Dedifferentiated amniotic fluid mesenchymal stem cell (primary cell): ENCODE data around the gene FBXO21.
"Not testable (repeated sequence)": the region's sequence is repeated elsewhere in the genome, so short reads cannot be mapped to it uniquely, and the experiment has no call there.

ENCODE experiments used
- DNase-seq: peaks from one replicate; pipeline ENCODE4 v3.0.0-alpha.2; 2016; ENCODE audit errors: extremely low spot score

The FBXO21 gene

GRCh38 chr12:117102800-117103181 lies 87.5 kb downstream of the FBXO21 start:
- DNase-seq = no peak

GRCh38 chr12:117101953-117102799 lies 88.1 kb downstream of the FBXO21 start:
- no peak for DNase-seq

- no peak for DNase-seq
These were observed 89.2 kb downstream of the FBXO21 start for GRCh38 chr12:117100851-117101673.

GRCh38 chr12:117100251-117100650 lies 90.0 kb downstream of the FBXO21 start:
- DNase-seq = no peak

GRCh38 chr12:117098361-117099217 lies 91.7 kb downstream of the FBXO21 start:
- no peak for DNase-seq

- DNase-seq = no peak
These were observed 92.3 kb downstream of the FBXO21 start for GRCh38 chr12:117098024-117098360.

- DNase-seq = no peak
These were observed 93.1 kb downstream of the FBXO21 start for GRCh38 chr12:117097159-117097558.

GRCh38 chr12:117096501-117097042 lies 93.7 kb downstream of the FBXO21 start:
- no peak for DNase-seq

- DNase-seq = not testable (repeated sequence)
These were observed 95.1 kb downstream of the FBXO21 start for GRCh38 chr12:117095191-117095590.

- no peak for DNase-seq
These were observed 96.2 kb downstream of the FBXO21 start for GRCh38 chr12:117093918-117094630.

GRCh38 chr12:117093431-117093830 lies 96.8 kb downstream of the FBXO21 start:
- DNase-seq = no peak

- no peak for DNase-seq
These were observed 97.4 kb downstream of the FBXO21 start for GRCh38 chr12:117092886-117093285.

- DNase-seq = no peak
These were observed 97.8 kb downstream of the FBXO21 start for GRCh38 chr12:117092511-117092780.
